ENCODE measurements around the gene SHISA9.

The SHISA9 gene

DNA sequence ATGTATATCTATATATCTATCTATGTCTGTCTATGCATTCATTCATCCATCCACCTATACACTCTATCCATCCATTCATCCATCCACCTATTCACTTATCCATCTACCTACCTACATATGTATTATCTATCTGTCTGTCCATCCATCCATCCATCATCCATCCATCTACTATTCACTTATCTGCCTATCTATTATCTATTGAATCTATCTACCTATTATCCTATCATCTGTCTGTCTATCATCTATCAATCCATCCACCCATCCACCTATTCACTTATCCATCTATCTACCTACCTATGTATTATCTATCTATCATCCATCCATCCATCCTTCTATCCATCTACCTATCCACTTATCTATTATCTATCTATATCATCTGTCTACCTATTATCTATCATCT, 302.3 kb downstream of the SHISA9 start:
- no peak for DNase-seq

DNA sequence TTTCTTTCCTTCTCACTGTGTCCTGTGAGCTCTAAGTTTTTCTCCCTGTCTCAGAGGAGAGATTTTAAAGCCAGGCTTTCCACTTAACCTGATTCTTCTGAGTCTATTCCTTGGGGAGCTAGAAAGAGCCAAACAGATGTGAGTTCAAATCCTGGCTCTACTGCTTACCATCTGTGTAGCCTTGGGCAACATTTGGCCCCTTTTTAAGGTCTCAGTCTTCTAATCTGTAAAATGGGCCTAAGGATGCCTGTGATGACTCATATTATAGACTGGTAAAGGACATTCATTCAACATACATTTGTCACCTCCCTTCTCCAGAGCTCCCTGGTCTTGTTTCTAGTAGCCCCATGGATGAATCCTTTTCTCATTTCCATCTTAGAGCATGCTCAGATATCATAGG, 304.0 kb downstream of the SHISA9 start:
- DNase-seq: no peak

DNA sequence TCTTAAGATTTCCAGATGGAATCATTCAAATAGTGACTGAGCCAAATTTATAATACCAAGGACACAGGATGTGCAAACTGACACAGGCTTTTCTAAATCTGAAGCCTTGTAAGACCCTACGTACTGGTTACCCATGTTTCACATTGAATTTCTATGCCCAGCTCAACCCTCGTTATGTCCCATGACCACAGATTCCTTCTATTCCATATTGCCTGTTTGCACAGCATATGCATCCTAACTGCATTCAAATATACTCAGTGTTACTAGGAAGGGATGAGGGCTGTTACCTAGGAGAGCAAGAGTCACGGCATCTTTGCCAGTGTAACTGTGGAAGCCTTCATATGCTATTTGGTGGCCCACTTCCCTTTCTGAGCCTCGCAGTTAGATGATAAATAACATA, 305.2 kb downstream of the SHISA9 start:
- no peak for DNase-seq

DNA sequence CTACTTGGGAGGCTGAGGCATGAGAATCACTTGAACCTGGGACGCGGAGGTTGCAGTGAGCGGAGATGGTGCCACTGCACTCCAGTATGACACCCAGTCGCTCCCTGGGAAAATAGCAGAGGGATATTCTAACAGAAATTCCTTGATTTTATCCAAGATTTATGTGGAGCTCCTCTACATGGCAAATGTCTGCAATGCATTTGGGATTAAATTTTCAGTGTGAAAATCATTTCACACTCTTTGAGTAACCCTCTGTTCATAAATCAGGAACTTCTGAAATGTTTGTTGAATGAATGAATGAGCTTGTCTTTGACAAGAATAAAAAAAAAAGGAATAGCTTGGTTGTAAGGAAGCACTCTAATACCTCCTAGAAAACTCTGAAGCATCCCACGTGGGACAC, 305.8 kb downstream of the SHISA9 start:
- DNase-seq: no peak

DNA sequence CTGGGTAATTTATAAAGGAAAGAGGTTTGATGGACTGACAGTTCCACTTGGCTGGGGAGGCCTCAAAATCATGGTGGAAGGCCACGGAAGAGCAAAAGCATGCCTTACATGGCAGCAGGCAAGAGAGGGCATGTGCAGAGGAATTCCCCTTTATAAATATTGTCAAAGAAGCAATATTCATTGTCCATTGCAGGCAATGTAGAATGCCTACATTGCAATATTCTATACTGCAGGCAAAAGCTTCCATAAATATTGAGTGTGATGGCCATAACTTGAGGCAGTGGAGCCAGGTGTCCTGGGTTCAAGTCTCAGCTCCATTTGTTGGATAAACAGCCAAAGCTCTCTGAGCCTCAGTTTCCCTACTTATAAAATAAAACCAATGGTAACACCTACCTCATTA, 322.3 kb downstream of the SHISA9 start:
- no peak for DNase-seq

DNA sequence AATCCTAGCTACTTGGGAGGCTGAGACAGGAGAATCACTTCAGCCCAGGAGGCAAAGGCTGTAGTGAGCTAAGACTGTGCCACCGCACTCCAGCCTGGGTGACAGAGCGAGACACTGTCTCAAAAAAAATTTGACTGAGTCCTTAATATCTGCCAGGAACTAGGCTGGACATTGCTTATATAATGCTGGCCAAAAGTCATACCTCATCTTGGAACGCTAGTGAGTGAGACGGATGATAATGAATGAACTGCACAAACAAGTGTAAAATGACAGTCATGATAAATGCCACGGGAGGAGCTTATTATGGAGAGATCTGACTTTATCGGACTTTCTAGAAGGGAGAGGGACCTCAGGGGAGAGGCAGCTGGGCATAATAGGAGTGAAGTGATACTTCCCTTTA, 327.6 kb downstream of the SHISA9 start:
- no peak for DNase-seq

DNA sequence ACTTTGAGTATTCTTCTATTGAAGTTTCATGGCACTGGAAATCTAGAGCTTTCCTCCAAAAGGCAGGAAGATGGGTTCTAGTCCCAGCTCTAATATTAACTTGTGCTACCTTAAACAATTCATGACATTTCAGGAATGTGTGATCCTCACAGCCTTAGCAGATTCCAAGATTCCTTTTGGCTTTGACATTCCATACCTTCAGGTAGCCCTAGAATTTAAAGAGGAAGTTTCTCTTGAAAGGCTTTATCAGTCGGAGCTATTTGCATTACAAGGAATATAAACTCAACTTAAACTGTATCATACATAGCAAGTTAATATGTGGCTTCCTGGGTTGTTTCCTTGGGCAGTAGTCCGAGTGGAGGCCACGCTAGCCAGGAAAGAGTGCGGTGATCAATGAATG, 330.0 kb downstream of the SHISA9 start:
- no peak for DNase-seq

DNA sequence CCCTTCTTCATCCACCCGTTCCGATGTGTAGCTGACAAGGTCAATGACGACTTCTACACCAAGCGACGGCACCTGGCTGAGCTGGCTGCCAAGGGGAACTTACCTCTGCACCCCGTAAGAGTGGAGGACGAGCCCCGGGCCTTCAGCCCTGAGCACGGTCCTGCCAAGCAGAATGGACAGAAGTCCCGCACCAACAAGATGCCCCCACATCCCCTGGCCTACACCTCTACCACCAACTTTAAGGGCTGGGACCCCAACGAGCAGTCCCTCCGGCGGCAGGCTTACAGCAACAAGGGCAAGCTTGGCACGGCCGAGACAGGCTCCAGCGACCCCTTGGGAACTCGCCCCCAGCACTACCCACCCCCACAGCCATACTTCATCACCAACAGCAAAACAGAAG, 333.6 kb downstream of the SHISA9 start:
- DNase-seq: no peak

DNA sequence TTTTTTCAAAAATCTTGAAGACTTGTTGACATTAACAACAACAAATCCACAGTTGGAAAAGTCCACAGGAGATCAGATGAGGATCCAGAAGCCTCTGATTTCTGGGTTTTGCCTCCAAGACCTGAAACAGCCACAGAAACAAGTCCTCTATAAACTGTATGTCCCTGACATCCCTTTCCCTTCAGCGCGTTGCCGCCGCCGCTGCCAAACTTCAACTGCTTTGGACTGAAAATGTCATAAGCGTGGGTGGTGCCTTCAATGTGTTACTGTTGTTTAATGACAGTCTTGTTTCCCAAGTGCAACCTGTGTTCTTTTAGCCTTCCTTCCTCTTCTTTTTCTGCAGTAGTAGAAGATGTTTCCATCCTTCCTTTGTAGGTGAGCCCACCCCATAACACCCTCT, 334.9 kb downstream of the SHISA9 start:
- no peak for DNase-seq

DNA sequence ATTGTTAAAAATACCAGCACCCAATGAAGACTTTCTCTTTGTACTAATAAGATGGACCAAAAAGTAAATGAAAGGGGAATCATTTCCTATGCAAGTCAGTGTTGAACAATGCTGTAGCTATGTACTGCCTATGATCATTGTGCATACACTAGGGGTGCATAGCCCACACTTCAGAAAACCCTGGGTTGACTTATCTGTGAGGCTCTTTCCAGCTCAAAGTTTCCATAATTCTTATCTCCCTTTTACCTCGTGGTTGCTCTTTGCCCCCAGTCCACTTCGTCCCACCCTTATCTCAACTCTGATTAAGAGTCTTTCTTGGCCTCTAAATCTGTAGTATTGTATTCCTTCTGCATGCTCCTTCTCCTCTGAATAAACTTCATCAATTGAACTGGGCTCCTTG, 336.8 kb downstream of the SHISA9 start:
- no peak for DNase-seq

DNA sequence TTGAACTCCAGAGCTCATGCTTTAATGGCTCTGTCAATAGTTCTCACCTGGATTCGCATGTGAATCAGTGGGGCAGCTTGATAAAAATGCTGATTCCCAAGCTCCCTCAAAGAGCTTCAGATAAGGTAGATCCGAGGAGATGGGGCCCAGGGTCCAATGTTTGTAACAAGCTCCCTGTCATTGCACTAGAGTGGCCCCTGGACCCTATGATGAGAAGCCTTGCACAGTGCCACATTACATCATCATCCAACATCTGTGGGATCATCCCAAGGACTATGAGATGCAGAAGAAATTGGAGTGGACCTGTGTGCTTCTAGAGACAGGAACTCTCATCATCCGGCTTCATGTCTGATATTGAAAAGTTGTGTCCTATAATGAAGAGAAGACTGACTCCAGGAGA, 340.8 kb downstream of the SHISA9 start:
- DNase-seq: no peak

DNA sequence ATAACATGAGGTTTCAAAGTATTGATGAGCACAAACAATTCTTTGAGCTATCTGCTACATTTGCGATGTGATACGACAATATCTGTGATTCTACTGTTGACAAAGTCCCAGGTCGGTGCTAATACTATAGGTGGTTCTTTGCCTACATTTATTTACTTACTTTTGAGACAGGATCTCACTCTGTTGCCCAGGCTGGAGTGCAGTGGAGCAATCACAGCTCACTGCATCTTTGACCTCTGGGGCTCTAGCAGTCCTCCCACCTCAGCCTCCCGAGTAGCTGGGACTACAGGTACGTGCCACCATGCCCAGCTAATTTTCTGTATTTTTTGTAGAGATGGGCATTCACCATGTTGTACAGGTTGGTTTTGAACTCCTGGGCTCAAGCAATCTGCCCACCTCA, 343.4 kb downstream of the SHISA9 start:
- DNase-seq: no peak

DNA sequence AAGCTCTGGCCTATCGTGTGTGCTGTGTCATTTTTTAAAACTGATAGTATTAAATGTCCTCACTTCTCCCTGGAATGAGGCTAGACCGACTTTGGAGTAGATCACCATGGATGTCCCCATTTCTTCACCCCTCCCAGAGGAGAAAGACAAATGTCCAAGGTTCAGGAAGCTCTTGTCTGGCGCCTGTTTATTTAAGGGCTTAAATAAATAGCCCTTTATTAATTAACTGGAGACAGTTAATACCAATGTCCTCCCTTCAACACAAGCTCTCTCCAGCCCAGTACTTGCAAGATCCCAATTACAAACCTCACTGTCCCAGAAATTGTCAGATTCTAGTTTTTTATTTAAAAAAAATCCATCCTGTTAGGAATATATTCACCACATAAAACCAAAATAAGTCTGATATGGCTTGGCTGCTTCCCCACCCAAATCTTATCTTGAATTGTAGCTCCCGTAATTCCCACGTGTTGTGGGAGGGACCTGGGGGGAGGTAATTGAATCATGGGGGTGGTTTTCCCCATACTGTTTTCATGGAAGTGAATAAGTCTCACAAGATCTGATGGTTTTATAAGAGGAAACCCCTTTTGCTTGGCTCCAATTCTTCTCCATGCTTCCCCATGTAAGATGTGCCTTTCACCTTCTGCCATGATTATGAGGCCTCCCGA, 344.4 kb downstream of the SHISA9 start:
- DNase-seq: no peak

DNA sequence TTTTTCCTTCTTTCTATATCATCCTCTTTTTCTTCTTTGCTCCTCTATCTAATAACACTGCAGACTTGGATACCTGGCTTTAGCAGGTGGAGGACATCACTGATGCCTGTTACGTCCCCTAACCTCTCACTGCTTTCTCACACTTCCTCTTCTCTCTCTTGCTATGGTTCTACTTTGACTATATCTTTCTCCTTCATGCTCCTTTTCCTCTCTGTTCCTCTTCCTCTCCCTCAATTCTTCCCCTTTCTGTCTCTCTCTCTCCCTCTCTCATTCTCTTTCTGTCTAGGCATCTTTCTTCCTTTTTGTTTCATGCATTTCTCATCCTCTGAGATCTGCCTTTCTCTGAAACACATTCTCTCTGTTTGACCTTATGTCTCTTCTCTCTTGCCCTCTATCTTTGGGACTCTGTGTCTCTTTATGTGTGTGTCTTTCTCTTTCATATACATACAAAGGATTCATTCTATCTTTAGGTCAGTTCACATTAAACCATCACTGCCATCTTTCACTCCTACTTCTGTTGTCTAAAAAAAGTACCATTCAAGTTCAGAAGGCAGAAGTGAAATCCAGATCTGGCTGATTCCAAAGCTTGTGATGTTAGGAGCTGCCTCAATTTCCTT, 353.7 kb downstream of the SHISA9 start:
- DNase-seq: no peak

DNA sequence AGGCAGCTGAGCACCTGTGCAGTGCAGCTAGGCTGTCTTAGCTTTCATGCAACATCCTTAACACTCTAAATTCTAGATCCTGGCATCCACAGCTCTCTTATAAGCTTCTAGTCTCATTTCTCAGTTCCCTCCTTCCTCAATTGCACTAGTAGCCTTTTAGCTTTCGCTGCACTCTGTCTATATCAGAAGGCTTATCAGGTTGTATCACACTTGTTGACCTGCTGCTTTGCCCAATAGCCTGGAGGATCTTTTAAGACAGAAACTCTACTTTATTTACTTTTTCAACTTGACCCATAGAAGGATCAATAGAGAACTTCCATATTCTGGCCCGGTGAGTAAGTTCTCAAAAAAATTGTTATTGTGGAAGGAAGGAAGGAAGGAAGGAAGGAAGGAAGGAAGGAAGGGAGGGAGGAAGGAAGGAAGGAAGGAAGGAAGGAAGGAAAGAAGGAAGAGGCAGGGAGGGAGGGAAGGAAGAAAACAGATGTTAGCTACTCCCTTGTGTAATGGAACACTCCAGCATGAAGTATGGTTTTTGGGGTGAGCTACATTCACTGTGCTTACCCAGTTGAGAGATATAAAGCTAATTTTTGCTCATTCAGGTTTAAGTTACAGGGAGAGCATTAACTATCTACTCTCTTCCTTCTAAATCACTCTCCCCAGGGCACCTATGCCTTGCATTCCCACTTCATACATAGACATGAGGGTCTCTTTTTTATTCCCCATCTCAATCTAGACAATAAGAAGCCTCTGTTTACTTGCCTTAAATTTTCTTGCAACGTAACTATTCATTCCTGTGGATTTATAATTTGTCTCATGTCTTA, 361.1 kb downstream of the SHISA9 start:
- no peak for DNase-seq

DNA sequence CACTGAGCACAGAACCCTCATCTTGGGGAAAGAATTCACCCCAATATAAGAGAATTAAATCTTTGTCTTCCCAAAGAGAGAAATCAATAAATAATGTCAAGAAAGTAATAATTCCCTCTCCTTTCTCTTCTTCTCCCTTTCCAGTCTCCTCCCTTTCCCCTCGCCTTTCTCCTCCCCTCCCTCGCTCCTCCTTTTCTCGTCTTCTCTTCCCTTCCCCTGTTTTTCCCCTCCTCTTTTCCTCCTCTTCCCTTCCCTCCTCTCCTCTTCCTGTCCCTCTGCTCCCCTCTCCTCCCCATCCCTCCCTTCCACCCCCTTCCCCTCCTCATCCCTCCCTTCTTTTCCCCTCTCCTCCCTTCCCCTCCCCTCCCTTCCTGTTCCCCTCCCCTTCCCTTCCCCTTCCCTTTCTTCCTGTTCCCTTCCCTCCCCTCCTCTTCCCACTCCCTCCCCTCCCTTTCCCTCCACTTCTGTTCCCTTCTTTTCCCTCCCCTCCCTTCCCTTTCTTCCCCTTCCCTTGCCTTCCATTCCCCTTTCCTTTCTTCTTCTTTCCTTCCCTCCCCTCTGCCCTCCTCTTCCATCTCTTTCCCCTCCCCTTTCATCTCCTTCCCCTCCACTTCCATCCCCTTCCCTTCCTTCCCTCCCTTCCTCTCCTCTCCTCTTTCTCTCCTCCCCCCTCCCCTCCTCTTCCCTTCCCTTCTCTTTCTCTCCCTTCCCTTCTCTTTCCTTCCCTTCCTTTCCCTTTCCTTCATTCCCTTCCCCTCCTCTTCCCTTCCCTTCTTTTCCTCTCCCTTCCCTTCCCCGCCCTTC, 363.6 kb downstream of the SHISA9 start:
- no peak for DNase-seq

DNA sequence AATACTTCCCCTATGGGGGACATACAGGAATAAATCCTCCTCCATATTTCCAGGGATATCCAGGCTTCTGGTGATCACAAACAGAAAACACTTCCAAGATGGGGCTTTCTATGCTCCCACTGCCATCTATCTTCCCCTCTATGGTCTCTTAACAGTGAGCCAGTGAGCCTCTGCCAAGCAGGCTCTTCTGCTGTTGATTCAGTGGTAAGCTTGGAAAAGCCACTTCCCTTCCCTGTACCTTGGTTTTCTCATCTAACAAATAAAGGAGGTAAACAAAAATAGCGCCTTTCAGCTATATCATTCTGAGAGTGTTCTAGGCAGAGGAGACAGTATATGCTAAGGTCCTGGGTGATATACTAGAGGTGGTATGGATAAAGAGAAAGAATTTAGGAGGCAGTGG, 368.0 kb downstream of the SHISA9 start:
- no peak for DNase-seq

DNA sequence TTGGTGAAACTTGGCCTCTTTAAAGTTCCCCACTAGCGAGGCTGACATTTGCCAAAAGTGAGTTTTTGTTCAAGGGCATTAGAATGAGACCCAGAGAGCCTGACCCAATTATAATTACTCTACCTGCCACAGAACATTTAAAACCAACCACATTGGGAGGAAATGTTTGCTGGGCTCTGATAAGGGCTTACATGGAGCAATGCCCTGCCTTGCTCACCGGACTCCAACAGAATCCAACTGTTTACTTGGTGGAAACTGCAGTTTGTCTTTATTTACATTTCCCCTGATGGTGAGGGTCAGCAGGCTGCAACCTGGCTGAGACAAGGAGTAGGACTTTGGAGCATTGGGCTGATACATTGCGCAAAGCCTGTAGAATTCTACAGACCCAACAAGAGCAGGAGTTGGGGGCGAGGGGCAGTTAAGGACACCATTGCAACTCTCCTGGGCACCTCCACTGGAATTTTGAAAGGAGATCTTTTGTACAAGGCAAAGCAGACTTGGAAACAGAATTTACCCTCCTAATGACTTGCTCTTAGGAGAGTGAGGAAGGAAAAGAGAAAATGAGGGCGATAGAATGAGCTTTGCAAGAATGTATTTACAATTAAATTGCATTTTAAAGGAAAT, 368.6 kb downstream of the SHISA9 start:
- no peak for DNase-seq

DNA sequence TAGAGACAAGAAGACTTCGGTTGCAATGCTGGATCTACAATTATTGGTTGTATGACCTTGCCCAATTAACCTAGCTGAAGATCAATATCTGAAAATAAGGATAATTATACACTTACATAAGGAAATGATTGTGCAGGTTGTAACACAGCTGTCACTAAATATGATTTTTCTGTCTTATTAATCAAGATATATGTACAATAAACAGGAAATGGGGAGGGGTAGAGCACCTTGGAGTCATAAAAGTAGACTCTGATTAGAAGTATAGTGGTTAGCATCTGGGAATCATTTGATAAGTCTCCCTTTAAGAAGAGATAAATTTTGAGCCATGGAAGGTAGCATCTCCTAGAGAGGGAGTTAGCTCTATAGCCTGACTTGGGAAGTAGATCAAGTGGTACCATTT, 369.2 kb downstream of the SHISA9 start:
- DNase-seq: no peak

DNA sequence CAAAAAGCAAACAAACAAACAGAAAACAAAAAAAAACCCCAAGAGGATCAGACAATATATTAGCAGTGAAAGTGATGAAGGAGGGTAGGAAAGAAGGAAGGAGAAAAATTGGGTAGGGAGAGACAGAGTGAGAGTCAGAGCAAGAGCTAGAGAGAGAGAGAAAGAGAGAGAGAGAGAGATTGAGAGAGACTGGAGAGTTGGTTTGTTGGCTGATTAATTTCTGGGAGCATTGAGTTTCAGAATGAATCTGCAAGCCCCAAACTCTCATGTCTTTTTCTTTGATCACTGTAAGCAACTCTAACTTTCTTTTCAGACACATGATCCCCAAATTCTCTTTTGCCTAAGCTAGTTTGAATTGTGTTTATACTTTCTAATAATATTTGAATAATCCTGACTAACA, 388.1 kb downstream of the SHISA9 start:
- DNase-seq: no peak
